HCT116 (cell line): ENCODE measurements around the gene TTC16. TPM values are rescaled to one million over a fixed set of nuclear protein-coding genes. Genes with fewer than 3 reads are reported as not detected.

Source experiments
- total RNA-seq: library from RNA; stranded (reverse); gene quantifications from one replicate; pipeline ENCODE4 v1.2.1, GENCODE V29; 2021; ENCODE audit not compliant: unreplicated experiment

TTC16 gene
- total RNA-seq, 1 experiment from 2014 or later = not detected

Other genes with a start within 250 kb of the TTC16 start
- gene STXBP1, start 103.8 kb upstream of the TTC16 start, total RNA-seq = 40.6 TPM
- gene CFAP157, start 9.1 kb upstream of the TTC16 start, total RNA-seq = 0.22 TPM
- gene PTRH1, start 416 bp upstream of the TTC16 start, total RNA-seq = 21.8 TPM
- 12.0 TPM for gene TOR2A, start 19.2 kb downstream of the TTC16 start, total RNA-seq
- 1.3 TPM for gene SH2D3C, start 62.6 kb downstream of the TTC16 start, total RNA-seq
- gene CDK9, start 70.0 kb downstream of the TTC16 start, total RNA-seq = 102 TPM
- gene FPGS, start 86.8 kb downstream of the TTC16 start, total RNA-seq = 70.6 TPM
- gene ENG, start 138.6 kb downstream of the TTC16 start, total RNA-seq = 0.76 TPM
- 61.1 TPM for gene AK1, start 161.6 kb downstream of the TTC16 start, total RNA-seq
- gene ST6GALNAC6, start 183.5 kb downstream of the TTC16 start, total RNA-seq = 24.5 TPM
- gene ST6GALNAC4, start 201.0 kb downstream of the TTC16 start, total RNA-seq = 49.4 TPM
- 37.6 TPM for gene PIP5KL1, start 214.7 kb downstream of the TTC16 start, total RNA-seq
- 54.6 TPM for gene DPM2, start 221.8 kb downstream of the TTC16 start, total RNA-seq